Pons (tissue), 1 donor: Measurements from ENCODE around the gene HMGN1.

ENCODE experiments used
- DNase-seq: peaks from one replicate; pipeline ENCODE4 v3.0.0-alpha.2; 2016; ENCODE audit warnings: low spot score

Gene HMGN1

DNA sequence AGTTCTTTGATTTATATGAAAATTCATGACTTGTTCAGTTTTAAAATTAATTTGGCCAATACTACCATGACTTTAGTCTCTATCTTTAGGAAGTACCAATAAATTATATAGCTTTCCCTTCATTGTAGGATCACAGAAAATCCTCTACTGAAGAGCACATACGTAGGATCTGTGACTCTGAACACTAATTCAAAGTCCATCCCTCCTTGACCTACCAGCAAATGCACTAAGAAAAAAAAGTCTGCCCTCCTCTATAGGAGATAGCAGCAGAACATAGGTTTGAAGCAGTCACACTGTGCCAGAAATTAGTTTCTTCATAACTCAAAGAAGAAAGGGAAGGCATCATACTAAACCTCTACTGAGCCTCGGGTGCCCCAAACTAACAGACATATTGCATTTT is 52.0 kb downstream of the HMGN1 start:
- DNase-seq = no peak
